GM23338 (cell line): ENCODE data around the gene STON1. TPM values are rescaled to one million over a fixed set of nuclear protein-coding genes. Genes with fewer than 3 reads are reported as not detected.

ENCODE experiments used
- ATAC-seq: fragments of 200-7000 bp; cut with Tn5 transposase; 3 replicates; pipeline ENCODE4 v1.9.1; 2020
- DNase-seq: peaks from one replicate; pipeline ENCODE4 v3.0.0-alpha.2; 2015; ENCODE audit warnings: low spot score
- H2AFZ ChIP-seq: fragments of 200-600 bp; sonication (generic); 2 replicates; pipeline ENCODE4 v1.8.0; 2016; ENCODE audit warnings: antibody characterized with exemption, mild to moderate bottlenecking, moderate library complexity
- H3F3A ChIP-seq: fragments of 200-600 bp; sonication (generic); replicated peaks from 2 replicates; pipeline ENCODE4 v1.8.0; 2017; ENCODE audit warnings: antibody characterized with exemption, mixed run types, low read depth
- H3K27ac ChIP-seq: fragments of 200-600 bp; sonication (generic); 2 replicates; pipeline ENCODE4 v1.6.1; 2016; ENCODE audit warnings: low read depth
- H3K27me3 ChIP-seq: fragments of 200-600 bp; sonication (generic); 2 replicates; pipeline ENCODE4 v1.8.0; 2016; ENCODE audit warnings: mild to moderate bottlenecking, mixed run types, moderate library complexity; ENCODE audit not compliant: insufficient read depth
- H3K36me3 ChIP-seq: fragments of 200-600 bp; sonication (generic); 2 replicates; pipeline ENCODE4 v1.8.0; 2016; ENCODE audit warnings: mild to moderate bottlenecking; ENCODE audit not compliant: insufficient read depth
- H3K4me1 ChIP-seq: fragments of 200-600 bp; sonication (generic); 2 replicates; pipeline ENCODE4 v1.8.0; 2016; ENCODE audit warnings: mild to moderate bottlenecking, moderate library complexity; ENCODE audit not compliant: insufficient read depth
- H3K4me2 ChIP-seq: fragments of 200-600 bp; sonication (generic); 2 replicates; pipeline ENCODE4 v1.7.1; 2017; ENCODE audit warnings: mixed run types
- H3K4me3 ChIP-seq: fragments of 200-600 bp; sonication (generic); 2 replicates; pipeline ENCODE4 v1.6.1; 2016; ENCODE audit warnings: mixed run types
- H3K79me2 ChIP-seq: fragments of 200-600 bp; sonication (generic); replicated peaks from 2 replicates; pipeline ENCODE4 v1.8.0; 2017; ENCODE audit warnings: mild to moderate bottlenecking; ENCODE audit not compliant: insufficient read depth
- H3K9me2 ChIP-seq: fragments of 200-600 bp; sonication (generic); 2 replicates; pipeline ENCODE4 v1.8.0; 2017; ENCODE audit not compliant: insufficient read depth
- H4K20me1 ChIP-seq: fragments of 200-600 bp; sonication (generic); replicated peaks from 2 replicates; pipeline ENCODE4 v1.8.0; 2017; ENCODE audit warnings: mild to moderate bottlenecking; ENCODE audit not compliant: insufficient read depth
- H3K27ac Mint-ChIP-seq: 2 replicates; pipeline ENCODE4 v1.8.0; 2020; ENCODE audit warnings: inconsistent platforms, mild to moderate bottlenecking, moderate library complexity, mixed read lengths
- H3K27me3 Mint-ChIP-seq: 3 replicates; pipeline ENCODE4 v1.8.0; 2022; ENCODE audit warnings: low read depth, mild to moderate bottlenecking, moderate library complexity, mixed read lengths, inconsistent platforms; ENCODE audit not compliant: insufficient read depth, poor library complexity
- H3K36me3 Mint-ChIP-seq: 3 replicates; pipeline ENCODE4 v1.8.0; 2021; ENCODE audit warnings: low read depth, mild to moderate bottlenecking, inconsistent platforms, moderate library complexity, mixed read lengths
- H3K4me1 Mint-ChIP-seq: 3 replicates; pipeline ENCODE4 v1.8.0; 2020; ENCODE audit warnings: mild to moderate bottlenecking, inconsistent platforms, mixed read lengths
- H3K4me3 Mint-ChIP-seq: 3 replicates; pipeline ENCODE4 v1.8.0; 2021; ENCODE audit warnings: moderate library complexity, mild to moderate bottlenecking, inconsistent platforms, mixed read lengths
- H3K9me3 Mint-ChIP-seq: 3 replicates; pipeline ENCODE4 v1.8.0; 2020; ENCODE audit warnings: moderate library complexity, mild to moderate bottlenecking, inconsistent platforms, mixed read lengths
- NANOG ChIP-seq: IDR thresholded peaks from 2 replicates; pipeline ENCODE4 v1.6.1; 2016; ENCODE audit warnings: antibody characterized with exemption, borderline replicate concordance
- polyA plus RNA-seq: library from polyadenylated mRNA; unstranded; fragments of >200 nt; fragmentation: Nextera tagmentation; extraction: Ambion mirVana; gene quantifications from 2 replicates; pipeline ENCODE4 v1.2.1, GENCODE V29; 2016
- total RNA-seq: library from RNA; depleted of rRNA; stranded (reverse); fragments of >200 nt; shearing (Covaris generic); gene quantifications from 2 replicates; pipeline ENCODE4 v1.2.3, GENCODE V29; 2014
- TF ChIP-seq, protein P1 (sequence below): fragments of 250-450 bp; sonication (Bioruptor Pico); IDR thresholded peaks from 2 replicates; pipeline ENCODE4 v1.5.0; 2020; ENCODE audit warnings: mild to moderate bottlenecking, moderate library complexity
- TF ChIP-seq, protein P2 (sequence below): IDR thresholded peaks from one replicate; pipeline ENCODE4 v1.6.1; 2018; ENCODE audit warnings: antibody characterized with exemption; ENCODE audit not compliant: unreplicated experiment
- TF ChIP-seq, protein P3 (sequence below): IDR thresholded peaks from 2 replicates; pipeline ENCODE4 v1.6.1; 2016; ENCODE audit warnings: antibody characterized with exemption

The STON1 gene
- total and polyA plus RNA-seq, 2 experiments from 2014 or later, result 5.4 to 14.4 TPM

DNA sequence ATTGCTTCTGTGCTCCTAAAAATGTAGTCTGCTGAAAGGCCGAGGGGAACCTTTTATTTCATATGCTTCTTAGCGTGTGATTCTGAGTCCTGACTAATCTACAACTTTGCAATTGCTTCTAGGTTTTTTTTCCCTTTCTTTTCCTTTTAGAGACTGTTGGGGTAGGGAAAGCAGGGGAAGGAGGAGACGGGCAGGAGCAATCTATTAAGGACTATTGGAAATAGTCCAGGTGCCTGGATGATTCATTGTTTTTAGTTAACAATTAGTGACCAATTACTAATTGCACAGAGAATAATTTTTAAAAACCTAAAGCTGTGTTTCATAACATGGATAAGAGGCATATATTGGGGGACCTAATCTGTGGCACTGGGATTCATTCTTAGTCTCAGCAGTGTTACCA, 49.4 kb upstream of the STON1 start (continued):
- TF ChIP-seq, protein P1, sequence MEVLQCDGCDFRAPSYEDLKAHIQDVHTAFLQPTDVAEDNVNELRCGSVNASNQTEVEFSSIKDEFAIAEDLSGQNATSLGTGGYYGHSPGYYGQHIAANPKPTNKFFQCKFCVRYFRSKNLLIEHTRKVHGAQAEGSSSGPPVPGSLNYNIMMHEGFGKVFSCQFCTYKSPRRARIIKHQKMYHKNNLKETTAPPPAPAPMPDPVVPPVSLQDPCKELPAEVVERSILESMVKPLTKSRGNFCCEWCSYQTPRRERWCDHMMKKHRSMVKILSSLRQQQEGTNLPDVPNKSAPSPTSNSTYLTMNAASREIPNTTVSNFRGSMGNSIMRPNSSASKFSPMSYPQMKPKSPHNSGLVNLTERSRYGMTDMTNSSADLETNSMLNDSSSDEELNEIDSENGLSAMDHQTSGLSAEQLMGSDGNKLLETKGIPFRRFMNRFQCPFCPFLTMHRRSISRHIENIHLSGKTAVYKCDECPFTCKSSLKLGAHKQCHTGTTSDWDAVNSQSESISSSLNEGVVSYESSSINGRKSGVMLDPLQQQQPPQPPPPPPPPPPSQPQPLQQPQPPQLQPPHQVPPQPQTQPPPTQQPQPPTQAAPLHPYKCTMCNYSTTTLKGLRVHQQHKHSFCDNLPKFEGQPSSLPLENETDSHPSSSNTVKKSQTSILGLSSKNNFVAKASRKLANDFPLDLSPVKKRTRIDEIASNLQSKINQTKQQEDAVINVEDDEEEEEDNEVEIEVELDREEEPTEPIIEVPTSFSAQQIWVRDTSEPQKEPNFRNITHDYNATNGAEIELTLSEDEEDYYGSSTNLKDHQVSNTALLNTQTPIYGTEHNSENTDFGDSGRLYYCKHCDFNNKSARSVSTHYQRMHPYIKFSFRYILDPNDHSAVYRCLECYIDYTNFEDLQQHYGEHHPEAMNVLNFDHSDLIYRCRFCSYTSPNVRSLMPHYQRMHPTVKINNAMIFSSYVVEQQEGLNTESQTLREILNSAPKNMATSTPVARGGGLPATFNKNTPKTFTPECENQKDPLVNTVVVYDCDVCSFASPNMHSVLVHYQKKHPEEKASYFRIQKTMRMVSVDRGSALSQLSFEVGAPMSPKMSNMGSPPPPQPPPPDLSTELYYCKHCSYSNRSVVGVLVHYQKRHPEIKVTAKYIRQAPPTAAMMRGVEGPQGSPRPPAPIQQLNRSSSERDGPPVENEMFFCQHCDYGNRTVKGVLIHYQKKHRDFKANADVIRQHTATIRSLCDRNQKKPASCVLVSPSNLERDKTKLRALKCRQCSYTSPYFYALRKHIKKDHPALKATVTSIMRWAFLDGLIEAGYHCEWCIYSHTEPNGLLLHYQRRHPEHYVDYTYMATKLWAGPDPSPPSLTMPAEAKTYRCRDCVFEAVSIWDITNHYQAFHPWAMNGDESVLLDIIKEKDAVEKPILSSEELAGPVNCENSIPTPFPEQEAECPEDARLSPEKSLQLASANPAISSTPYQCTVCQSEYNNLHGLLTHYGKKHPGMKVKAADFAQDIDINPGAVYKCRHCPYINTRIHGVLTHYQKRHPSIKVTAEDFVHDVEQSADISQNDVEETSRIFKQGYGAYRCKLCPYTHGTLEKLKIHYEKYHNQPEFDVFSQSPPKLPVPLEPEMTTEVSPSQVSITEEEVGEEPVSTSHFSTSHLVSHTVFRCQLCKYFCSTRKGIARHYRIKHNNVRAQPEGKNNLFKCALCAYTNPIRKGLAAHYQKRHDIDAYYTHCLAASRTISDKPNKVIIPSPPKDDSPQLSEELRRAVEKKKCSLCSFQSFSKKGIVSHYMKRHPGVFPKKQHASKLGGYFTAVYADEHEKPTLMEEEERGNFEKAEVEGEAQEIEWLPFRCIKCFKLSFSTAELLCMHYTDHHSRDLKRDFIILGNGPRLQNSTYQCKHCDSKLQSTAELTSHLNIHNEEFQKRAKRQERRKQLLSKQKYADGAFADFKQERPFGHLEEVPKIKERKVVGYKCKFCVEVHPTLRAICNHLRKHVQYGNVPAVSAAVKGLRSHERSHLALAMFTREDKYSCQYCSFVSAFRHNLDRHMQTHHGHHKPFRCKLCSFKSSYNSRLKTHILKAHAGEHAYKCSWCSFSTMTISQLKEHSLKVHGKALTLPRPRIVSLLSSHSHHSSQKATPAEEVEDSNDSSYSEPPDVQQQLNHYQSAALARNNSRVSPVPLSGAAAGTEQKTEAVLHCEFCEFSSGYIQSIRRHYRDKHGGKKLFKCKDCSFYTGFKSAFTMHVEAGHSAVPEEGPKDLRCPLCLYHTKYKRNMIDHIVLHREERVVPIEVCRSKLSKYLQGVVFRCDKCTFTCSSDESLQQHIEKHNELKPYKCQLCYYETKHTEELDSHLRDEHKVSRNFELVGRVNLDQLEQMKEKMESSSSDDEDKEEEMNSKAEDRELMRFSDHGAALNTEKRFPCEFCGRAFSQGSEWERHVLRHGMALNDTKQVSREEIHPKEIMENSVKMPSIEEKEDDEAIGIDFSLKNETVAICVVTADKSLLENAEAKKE, result no peak
- TF ChIP-seq NANOG, result no peak
- TF ChIP-seq, protein P2, sequence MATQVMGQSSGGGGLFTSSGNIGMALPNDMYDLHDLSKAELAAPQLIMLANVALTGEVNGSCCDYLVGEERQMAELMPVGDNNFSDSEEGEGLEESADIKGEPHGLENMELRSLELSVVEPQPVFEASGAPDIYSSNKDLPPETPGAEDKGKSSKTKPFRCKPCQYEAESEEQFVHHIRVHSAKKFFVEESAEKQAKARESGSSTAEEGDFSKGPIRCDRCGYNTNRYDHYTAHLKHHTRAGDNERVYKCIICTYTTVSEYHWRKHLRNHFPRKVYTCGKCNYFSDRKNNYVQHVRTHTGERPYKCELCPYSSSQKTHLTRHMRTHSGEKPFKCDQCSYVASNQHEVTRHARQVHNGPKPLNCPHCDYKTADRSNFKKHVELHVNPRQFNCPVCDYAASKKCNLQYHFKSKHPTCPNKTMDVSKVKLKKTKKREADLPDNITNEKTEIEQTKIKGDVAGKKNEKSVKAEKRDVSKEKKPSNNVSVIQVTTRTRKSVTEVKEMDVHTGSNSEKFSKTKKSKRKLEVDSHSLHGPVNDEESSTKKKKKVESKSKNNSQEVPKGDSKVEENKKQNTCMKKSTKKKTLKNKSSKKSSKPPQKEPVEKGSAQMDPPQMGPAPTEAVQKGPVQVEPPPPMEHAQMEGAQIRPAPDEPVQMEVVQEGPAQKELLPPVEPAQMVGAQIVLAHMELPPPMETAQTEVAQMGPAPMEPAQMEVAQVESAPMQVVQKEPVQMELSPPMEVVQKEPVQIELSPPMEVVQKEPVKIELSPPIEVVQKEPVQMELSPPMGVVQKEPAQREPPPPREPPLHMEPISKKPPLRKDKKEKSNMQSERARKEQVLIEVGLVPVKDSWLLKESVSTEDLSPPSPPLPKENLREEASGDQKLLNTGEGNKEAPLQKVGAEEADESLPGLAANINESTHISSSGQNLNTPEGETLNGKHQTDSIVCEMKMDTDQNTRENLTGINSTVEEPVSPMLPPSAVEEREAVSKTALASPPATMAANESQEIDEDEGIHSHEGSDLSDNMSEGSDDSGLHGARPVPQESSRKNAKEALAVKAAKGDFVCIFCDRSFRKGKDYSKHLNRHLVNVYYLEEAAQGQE, result no peak
- TF ChIP-seq, protein P3, sequence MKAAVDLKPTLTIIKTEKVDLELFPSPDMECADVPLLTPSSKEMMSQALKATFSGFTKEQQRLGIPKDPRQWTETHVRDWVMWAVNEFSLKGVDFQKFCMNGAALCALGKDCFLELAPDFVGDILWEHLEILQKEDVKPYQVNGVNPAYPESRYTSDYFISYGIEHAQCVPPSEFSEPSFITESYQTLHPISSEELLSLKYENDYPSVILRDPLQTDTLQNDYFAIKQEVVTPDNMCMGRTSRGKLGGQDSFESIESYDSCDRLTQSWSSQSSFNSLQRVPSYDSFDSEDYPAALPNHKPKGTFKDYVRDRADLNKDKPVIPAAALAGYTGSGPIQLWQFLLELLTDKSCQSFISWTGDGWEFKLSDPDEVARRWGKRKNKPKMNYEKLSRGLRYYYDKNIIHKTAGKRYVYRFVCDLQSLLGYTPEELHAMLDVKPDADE, result no peak

DNA sequence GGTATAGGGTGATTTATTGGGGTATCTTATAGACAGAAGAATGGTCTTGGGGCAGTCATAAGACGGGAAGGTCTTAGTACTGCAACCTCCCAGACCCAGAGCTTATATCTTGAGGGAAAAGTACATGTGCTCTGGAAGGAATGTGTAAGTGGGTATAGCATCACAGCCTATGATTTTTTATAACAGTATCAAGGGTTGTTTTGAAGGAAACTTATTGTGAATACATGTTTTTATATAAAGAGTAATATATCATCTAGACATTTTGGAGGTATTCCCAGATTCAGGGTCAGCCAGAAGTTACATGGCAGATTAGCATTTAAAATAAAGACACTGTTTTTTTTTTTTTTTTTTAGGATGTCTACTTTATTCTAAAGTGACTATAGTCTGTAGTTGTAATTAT, 47.6 kb upstream of the STON1 start:
- H3F3A ChIP-seq, result no peaks in the 10 kb centered on the region
- no peak overlapping the region for H3K4me3 Mint-ChIP-seq
- H3K4me1 ChIP-seq, result no peaks in the 10 kb centered on the region
- no peaks in the 10 kb centered on the region for H4K20me1 ChIP-seq
- H3K4me3 ChIP-seq, result no peak overlapping the region
- no peak overlapping the region for H2AFZ ChIP-seq
- no peaks in the 10 kb centered on the region for H3K27me3 ChIP-seq
- no peaks in the 10 kb centered on the region for H3K9me2 ChIP-seq
- no peak overlapping the region for H3K27ac Mint-ChIP-seq
- no peaks in the 10 kb centered on the region for H3K27me3 Mint-ChIP-seq
- H3K4me1 Mint-ChIP-seq, result no peaks in the 10 kb centered on the region
- H3K4me2 ChIP-seq, result no peak overlapping the region
- peaks cover 15% of the 10 kb centered on the region for H3K36me3 ChIP-seq
- ATAC-seq, result no peak
- no peaks in the 10 kb centered on the region for H3K9me3 Mint-ChIP-seq
- peaks cover 14% of the 10 kb centered on the region; the same call in 2 of the 3 replicates for H3K36me3 Mint-ChIP-seq
- no peaks in the 10 kb centered on the region for H3K79me2 ChIP-seq
- no peak overlapping the region for H3K27ac ChIP-seq
- DNase-seq, result no peak
- TF ChIP-seq, protein P1, result no peak
